GM08714 (cell line): ENCODE data around the gene PADI4.
"Not testable (repeated sequence)": the region's sequence is repeated elsewhere in the genome, so short reads cannot be mapped to it uniquely, and the experiment has no call there.

Experiments used
- H3K4me3 ChIP-seq: fragments of 200-500 bp; sonication (Bioruptor generic); 2 replicates; pipeline ENCODE4 v1.5.1; 2014; ENCODE audit warnings: mild to moderate bottlenecking, low read length, inconsistent platforms
- ZNF274 ChIP-seq: IDR thresholded peaks from 2 replicates; pipeline ENCODE4 v1.6.1; 2012; ENCODE audit warnings: mild to moderate bottlenecking, low read depth, low read length

Gene PADI4

GRCh38 chr1:17314491-17314971 is 6.5 kb downstream of the PADI4 start:
- H3K4me3 ChIP-seq: no peak overlapping the region
- no peak for TF ChIP-seq ZNF274

GRCh38 chr1:17315542-17316130 is 7.6 kb downstream of the PADI4 start:
- H3K4me3 ChIP-seq: no peak overlapping the region
- TF ChIP-seq ZNF274: no peak

- no peak for TF ChIP-seq ZNF274
- no peak overlapping the region for H3K4me3 ChIP-seq
These were observed 8.7 kb downstream of the PADI4 start for GRCh38 chr1:17316704-17317103.

- no peak overlapping the region for H3K4me3 ChIP-seq
- no peak for TF ChIP-seq ZNF274
These were observed 10.3 kb downstream of the PADI4 start for GRCh38 chr1:17318262-17318661.

GRCh38 chr1:17319561-17320350 is 11.8 kb downstream of the PADI4 start:
- H3K4me3 ChIP-seq: no peak overlapping the region
- no peak for TF ChIP-seq ZNF274

GRCh38 chr1:17321857-17322390 is 13.9 kb downstream of the PADI4 start:
- H3K4me3 ChIP-seq: not testable (repeated sequence)

GRCh38 chr1:17328855-17329254 is 20.9 kb downstream of the PADI4 start:
- TF ChIP-seq ZNF274: no peak
- no peak overlapping the region for H3K4me3 ChIP-seq

GRCh38 chr1:17329610-17330009 is 21.6 kb downstream of the PADI4 start:
- no peak for TF ChIP-seq ZNF274
- no peak overlapping the region for H3K4me3 ChIP-seq

GRCh38 chr1:17330856-17331255 is 22.9 kb downstream of the PADI4 start:
- no peak overlapping the region for H3K4me3 ChIP-seq
- TF ChIP-seq ZNF274: no peak

- no peak overlapping the region for H3K4me3 ChIP-seq
- TF ChIP-seq ZNF274: no peak
These were observed 25.1 kb downstream of the PADI4 start for GRCh38 chr1:17333081-17333480.

- no peak for TF ChIP-seq ZNF274
- no peak overlapping the region for H3K4me3 ChIP-seq
These were observed 28.1 kb downstream of the PADI4 start for GRCh38 chr1:17335821-17336710.

GRCh38 chr1:17338706-17339493 is 30.9 kb downstream of the PADI4 start:
- H3K4me3 ChIP-seq: no peak overlapping the region
- no peak for TF ChIP-seq ZNF274

- H3K4me3 ChIP-seq: no peak overlapping the region
- TF ChIP-seq ZNF274: no peak
These were observed 31.5 kb downstream of the PADI4 start for GRCh38 chr1:17339521-17339920.

- TF ChIP-seq ZNF274: no peak
- H3K4me3 ChIP-seq: no peak overlapping the region
These were observed 32.4 kb downstream of the PADI4 start for GRCh38 chr1:17340358-17340757.
